Tibial nerve (tissue), 4 donors: ENCODE results near the gene ANO6.

Source experiments
- EP300 ChIP-seq, 2 donors: sonication (generic); formaldehyde crosslinking; IDR thresholded peaks; one replicate each; pipeline ENCODE4 v1.6.1; 2017; ENCODE audit warnings: antibody characterized with exemption in 2 of 2, mild to moderate bottlenecking in 1 of 2
- POLR2A ChIP-seq, 2 donors: fragments of 450-650 bp; IDR thresholded peaks; one replicate each; pipeline ENCODE4 v1.6.1; 2017; ENCODE audit warnings: antibody characterized with exemption in 2 of 2, mild to moderate bottlenecking in 2 of 2, moderate library complexity in 2 of 2
- TF ChIP-seq, protein P1 (sequence below), 5 experiments: fragments of 200-600 bp in 3 of 5; fragments of 450-650 bp in 2 of 5; sonication (generic) in 3 of 5; IDR thresholded peaks; one replicate each; pipeline ENCODE4 v1.5.1; 2016 to 2019; ENCODE audit warnings: antibody characterized with exemption in 5 of 5, mild to moderate bottlenecking in 3 of 5, moderate library complexity in 2 of 5

DNA sequence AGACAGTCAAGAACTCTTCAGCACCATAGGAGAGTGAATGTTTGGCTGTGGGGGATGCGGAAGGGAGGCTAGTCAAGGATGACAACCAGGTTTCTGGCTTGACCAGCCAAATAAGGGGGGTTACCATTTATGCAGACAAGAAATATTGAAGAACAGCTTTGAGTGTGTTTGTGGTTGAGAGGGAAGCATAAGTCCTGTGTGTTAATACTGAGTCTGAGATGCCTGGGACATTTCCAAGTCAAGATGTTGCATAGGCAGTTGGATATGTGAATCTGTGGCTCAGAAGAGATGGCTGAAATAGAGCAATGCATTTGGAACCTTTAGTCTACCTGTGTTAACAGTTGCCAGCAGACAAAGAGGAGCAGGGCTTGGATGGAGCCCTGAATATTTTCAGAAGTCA is 66.1 kb downstream of the ANO6 start:
- TF ChIP-seq, protein P1, sequence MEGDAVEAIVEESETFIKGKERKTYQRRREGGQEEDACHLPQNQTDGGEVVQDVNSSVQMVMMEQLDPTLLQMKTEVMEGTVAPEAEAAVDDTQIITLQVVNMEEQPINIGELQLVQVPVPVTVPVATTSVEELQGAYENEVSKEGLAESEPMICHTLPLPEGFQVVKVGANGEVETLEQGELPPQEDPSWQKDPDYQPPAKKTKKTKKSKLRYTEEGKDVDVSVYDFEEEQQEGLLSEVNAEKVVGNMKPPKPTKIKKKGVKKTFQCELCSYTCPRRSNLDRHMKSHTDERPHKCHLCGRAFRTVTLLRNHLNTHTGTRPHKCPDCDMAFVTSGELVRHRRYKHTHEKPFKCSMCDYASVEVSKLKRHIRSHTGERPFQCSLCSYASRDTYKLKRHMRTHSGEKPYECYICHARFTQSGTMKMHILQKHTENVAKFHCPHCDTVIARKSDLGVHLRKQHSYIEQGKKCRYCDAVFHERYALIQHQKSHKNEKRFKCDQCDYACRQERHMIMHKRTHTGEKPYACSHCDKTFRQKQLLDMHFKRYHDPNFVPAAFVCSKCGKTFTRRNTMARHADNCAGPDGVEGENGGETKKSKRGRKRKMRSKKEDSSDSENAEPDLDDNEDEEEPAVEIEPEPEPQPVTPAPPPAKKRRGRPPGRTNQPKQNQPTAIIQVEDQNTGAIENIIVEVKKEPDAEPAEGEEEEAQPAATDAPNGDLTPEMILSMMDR (IDR thresholded peaks at IDR 0.05), result no peak
- TF ChIP-seq POLR2A (IDR thresholded peaks at IDR 0.05) (no peak), EP300 (IDR thresholded peaks at IDR 0.05) (no peak)
